SW480 (cell line): Measurements from ENCODE around the gene LUC7L2.
"Not testable (repeated sequence)": the region's sequence is repeated elsewhere in the genome, so short reads cannot be mapped to it uniquely, and the experiment has no call there.

Source experiments
- DNase-seq: peaks from one replicate; pipeline ENCODE4 v3.0.0-alpha.2; 2016; ENCODE audit warnings: low spot score

LUC7L2 gene

GRCh38 chr7:139359366-139360209, at the start of gene LUC7L2:
LUC7L2 (plus strand) TSS chr7:139359894; CDS start chr7:139360262, 368 bp downstream.
- DNase-seq: peak; percentile 98

GRCh38 chr7:139317939-139318505, 41.7 kb upstream of the LUC7L2 start:
- DNase-seq: no peak

DNA sequence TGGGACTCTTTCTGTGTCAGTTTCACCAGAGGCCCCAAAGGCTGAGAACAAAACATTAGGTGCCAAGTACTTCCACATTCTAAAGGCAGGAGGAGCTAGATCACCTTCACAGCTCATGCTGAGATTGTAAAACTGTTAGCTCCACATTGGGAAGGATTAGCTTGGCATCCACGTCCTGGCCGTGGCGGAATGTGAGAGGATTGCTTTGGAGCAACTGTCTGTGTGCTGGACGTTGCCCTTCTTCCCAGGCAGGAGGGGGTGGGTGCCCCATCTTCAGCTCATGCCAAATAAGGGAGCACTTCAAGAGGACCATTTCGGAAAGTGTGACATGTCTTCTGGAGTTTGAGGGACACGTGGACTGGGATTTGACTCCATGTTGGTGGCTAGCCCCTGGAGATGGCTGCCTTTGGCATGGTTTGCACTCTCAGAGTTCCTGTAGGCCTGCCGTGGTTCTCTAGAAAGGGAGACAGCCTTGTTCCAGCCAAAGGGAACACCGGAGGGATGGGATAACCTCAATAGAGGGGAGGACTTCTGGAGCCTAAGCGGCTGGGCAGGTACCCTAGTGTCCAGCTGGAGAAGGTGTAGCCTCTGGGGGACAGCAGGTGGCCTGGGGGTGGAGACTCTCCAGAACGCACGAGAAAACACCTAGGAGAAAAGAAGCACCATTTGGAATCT, 38.5 kb upstream of the LUC7L2 start:
- DNase-seq: no peak

DNA sequence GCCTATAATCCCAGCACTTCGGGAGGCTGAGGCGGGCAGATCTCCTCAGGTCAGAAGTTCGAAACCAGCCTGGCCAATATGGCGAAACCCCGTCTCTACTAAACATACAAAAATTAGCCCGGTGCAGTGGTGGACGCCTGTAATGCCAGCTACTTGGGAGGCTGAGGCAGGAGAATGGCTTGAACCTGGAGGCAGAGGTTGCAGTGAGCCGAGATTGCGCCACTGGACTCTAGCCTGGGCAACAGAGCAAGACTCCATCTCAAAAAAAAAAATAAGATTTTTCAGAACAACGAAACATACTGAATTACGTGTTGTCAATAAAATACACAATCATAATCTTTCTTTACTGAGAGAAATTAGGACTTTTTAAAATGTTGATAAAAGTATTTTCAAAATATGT, 35.0 kb upstream of the LUC7L2 start:
- not testable (repeated sequence) for DNase-seq

GRCh38 chr7:139328375-139328774, 31.3 kb upstream of the LUC7L2 start:
- no peak for DNase-seq

GRCh38 chr7:139329119-139329518, 30.6 kb upstream of the LUC7L2 start:
- no peak for DNase-seq

GRCh38 chr7:139330333-139331030, 29.2 kb upstream of the LUC7L2 start:
- no peak for DNase-seq

- no peak for DNase-seq
Observed at GRCh38 chr7:139332697-139333359, 26.9 kb upstream of the LUC7L2 start.

DNA sequence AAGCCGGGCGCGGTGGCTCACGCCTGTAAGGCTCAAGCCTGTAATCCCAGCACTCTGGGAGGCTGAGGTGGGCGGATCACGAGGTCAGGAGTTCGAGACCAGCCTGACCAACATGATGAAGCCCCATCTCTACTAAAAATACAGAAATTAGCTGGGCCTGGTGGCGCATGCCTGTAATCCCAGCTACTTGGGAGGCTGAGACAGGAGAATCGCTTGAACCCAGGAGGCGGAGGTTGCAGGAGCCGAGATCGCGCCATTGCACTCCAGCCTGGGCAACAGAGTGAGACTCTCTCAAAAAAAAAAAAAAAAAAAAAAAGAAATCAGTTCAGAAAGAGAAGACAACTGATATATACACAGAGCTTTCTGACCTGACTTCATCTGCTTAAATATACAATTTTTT, 26.3 kb upstream of the LUC7L2 start:
- not testable (repeated sequence) for DNase-seq

- DNase-seq: no peak
Observed at GRCh38 chr7:139334399-139335150, 25.1 kb upstream of the LUC7L2 start.

- DNase-seq: no peak
Observed at GRCh38 chr7:139339025-139339424, 20.7 kb upstream of the LUC7L2 start.

DNA sequence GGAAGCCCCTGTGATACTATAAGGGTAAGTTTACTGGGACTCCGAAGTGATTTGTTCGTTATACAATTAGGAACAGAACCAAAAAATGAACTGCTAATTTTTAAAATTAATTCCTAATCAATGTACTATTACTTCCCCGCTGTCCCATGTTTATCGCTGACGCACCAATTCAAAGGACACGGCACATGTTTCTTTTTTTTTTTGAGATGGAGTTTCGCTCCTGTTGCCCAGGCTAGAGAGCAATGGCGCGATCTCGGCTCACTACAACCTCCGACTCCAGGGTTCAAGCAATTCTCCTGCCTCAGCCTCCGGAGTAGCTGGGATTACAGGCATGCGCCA, 20.0 kb upstream of the LUC7L2 start:
- DNase-seq: no peak

DNA sequence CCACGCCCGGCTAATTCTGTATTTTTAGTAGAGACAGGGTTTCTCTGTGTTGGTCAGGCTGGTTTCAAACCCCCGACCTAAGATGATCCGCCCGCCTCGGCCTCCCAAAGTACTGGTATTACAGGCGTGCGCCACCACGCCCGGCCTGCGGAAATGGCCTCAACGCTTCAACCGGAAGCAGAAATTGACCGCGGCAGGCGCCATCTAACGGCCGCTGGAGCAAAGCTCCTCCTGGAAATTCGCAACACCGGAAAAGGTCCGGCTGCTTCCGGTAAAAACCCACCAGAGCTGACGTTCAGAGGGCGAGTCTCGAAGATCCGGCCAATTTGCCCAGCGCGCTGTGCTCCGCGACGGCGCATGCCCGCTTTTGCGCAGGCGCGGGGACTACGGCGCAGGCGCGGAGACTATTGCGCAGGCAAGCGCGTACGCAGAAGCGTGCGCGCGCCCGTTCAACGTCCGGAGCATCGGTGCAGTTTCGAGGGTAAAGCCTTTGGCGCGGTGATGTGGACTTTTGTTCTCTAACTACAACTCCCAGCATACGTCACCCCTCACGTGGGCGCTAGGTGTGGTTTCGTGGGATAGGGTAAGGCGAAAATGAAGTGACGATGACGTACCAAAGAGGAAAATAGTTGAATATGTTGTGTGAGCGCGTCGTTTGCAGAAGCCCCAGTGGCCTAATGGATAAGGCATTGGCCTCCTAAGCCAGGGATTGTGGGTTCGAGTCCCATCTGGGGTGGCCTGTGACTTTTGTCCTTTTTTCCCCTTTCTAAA, 19.5 kb upstream of the LUC7L2 start:
- peak; percentile 100 for DNase-seq

GRCh38 chr7:139340808-139341057, 19.0 kb upstream of the LUC7L2 start:
- no peak for DNase-seq

DNA sequence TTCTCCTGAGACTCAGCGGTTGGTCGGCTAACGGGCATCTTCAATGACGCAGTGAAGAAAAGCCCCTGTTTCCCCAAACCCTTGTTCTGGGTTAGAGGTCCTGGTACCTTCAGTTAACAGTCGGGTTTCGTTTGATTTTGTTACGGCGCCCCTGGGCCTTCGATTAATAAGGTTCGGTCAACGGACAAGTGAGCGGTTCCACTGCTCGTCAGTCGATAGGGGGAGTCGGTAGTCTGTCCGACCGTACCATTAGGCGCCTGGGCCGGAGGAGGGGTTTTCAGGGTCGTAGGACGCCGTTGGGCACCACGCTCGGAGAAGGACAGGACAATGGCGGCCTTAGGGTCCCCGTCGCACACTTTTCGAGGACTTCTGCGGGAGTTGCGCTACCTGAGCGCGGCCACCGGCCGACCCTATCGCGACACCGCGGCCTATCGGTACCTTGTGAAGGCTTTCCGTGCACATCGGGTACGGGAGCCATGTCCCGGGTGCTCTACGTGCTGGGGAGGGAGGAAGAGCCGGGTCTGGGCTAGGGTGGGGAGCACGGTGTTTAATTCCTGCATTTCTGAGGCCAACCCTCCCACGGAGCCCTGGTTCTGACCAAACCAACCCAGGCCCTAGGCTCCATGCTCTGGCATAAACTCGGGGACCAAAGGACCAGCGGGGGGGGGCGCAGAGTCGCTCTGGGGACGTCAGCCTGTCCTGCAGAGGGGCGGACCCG, 18.5 kb upstream of the LUC7L2 start, which contains the start of gene FMC1:
TSS of gene FMC1 (plus strand) at position 280 of the 718 bp plus-strand sequence. CDS start at position 328, 48 bp downstream.
- DNase-seq: peak; percentile 95

GRCh38 chr7:139341776-139342226, 17.9 kb upstream of the LUC7L2 start:
- no peak for DNase-seq

GRCh38 chr7:139345042-139345441, 14.7 kb upstream of the LUC7L2 start:
- DNase-seq: no peak

DNA sequence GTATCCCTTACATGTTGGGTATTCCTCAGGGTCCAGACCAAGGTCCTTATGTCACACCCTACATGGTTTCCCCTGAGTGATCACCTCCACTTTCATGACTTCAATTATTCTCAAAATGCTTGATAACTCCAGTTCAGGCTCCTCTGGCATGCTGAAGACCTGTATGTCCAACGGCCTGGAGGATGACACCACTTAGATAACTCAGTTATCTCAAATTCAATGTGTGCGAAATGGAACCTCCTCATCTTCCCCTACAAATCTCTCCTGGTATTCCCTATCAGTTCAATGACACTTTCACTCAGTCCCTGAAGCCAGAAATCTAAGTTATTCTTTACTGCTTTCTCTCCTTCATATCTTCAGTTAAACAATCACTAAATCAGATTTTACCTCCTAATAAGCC, 8.7 kb upstream of the LUC7L2 start:
- no peak for DNase-seq

DNA sequence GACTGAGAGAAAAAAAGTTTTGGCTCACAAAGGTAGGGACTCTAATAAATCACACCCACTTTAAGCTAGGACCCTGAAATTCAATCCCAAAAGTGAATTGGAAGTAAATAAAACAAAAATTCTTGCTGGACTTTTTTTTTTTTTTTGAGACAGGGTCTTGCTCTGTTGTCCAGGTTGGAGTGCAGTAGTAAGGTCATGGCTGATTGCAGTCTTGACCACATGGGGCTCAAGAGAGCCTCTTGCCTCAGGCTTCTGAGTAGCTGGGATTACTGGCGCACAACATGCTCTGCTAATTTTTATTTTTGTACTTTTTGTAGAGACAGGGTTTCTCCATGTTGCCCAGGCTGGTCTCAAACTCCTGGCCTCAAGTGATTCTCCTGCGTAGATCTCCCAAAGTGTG, 5.0 kb upstream of the LUC7L2 start:
- DNase-seq: no peak

DNA sequence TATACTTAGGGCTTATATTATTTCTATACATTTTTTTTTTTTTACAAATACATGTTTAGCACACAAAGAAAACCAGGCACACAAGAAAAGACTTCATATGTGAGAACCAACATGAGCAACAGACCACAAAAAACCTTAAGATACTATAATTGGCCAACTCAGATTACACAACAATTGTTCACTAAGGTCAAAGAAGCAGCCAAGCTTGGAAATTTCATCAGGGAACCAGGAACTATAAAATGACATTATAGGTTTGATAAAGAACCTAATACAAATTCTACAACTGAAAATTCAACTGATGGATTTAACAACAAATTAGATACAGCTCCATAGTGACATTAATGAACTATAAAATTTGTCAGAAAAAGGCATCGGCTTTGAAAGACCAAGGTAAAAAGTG, 4.4 kb upstream of the LUC7L2 start:
- DNase-seq: no peak
